T-helper 2 cell treated with Interferon-gamma antibody and Interleukin-4, amounts not matched to agents 5 μg/mL and 100 μg/mL, for 36 hours (primary cell): ENCODE results near the gene ZNF221.

Source experiments
- DNase-seq: peaks from one replicate; pipeline ENCODE4 v3.0.0; 2021; ENCODE audit warnings: low spot score
- H3K27ac Mint-ChIP-seq: one replicate; pipeline ENCODE4 v1.8.0; 2021; ENCODE audit warnings: mild to moderate bottlenecking, mixed read lengths
- H3K27me3 Mint-ChIP-seq: one replicate; pipeline ENCODE4 v1.8.0; 2021; ENCODE audit warnings: low read depth, mixed read lengths
- H3K36me3 Mint-ChIP-seq: one replicate; pipeline ENCODE4 v1.8.0; 2021; ENCODE audit warnings: low read depth, mixed read lengths
- H3K4me1 Mint-ChIP-seq: one replicate; pipeline ENCODE4 v1.8.0; 2021; ENCODE audit warnings: low read depth, mixed read lengths
- H3K4me3 Mint-ChIP-seq: one replicate; pipeline ENCODE4 v1.8.0; 2022; ENCODE audit warnings: mild to moderate bottlenecking, moderate library complexity, mixed read lengths
- H3K9me3 Mint-ChIP-seq: one replicate; pipeline ENCODE4 v1.8.0; 2021; ENCODE audit warnings: mixed read lengths

Gene ZNF221

DNA sequence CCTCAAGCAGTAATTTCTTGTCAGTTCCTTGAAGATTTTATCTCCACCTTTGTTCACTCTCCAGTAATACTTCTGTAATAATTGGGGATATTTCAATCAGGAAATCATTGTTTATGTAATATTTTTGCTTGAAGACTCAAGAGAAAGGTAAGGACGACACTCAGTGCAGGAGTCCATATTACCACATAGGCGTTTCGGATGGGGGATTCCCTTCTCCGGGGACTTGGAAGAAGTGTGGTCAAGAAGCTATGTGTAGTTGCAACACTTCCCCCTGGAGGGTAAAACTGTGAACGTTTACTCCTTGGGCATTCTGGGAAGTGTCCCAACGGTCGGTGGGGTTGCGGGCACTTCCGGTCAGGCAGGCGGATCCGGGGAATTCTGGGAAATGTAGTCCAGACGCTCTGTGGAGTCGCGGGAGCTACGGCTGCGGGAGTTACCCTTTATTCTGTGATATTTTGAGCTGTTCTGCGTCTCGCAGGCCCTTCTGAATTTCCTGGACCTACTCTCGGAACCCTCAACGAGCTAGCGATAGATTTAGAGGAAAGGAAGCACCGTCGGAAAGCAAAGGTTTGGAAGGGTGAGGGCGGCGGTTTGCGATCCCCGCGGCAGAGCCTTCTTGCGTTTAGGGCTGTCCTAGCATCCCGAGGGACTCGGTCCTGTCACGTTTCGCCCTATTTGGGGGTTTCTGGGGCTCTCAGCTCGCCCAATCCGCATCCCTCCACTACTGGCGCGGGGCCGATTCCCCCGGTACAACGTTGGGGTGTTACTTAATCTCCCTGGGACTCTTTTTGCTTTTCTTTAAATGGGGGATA is at the start of gene ZNF221:
Gene ZNF221, plus strand, starts transcription at position 395 of the 812 bp plus-strand sequence. CDS start 11,499 bp downstream, outside the sequence.
- Mint-ChIP-seq H3K4me3 (peak within 1 kb of the TSS; percentile 95), H3K27me3 (no peaks in the 10 kb centered on the region), H3K36me3 (no peaks in the 10 kb centered on the region), H3K9me3 (peaks cover 63% of the 10 kb centered on the region), H3K4me1 (peaks cover 4% of the 10 kb centered on the region), H3K27ac (peak within 1 kb of the TSS; percentile 58)
- peak; percentile 69 for DNase-seq

DNA sequence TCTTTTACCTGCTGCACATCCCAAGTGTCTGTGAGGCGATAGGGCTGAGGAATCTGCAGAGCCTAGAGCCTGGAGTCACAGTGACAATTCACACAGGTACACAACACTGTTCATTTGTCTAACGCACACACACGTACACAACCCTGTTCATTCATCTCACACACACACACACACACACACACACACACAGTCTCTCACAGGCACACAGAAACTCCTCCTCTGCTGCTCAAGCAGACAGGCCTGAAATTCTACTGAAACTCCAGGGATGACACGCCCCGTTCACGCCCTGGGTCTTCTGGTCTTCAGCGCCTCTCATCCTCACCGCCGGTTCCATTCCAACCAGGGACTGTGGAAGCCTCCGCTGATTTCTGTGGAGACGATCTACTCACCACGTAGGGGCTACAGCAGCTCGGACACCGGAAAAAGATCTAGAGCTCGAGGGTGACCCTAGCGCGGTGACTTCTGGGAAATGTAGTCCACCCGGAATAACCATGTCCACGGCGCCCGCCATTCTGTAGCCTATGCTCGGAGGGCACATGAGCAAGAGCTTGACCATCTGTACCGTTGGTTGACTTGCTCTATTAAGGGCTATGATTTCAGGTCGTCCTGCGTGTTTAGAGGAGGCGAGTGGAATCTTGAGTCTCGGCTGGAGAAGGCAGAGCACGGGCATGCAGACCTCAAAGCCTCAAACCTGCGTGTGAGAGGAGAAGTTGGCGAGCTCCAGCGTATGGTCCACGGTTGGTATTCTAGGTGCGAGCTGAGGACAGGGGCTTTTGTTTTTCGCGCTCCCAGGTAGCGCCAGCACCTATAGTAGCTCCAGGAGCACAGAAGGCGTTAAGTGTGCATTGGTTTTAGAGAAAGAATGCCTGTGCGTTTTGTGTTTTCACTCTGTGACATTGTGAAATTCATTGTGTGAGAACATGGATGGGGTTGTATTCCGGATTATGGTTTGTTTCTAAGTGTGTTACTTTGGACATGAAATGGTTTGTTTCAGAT is 49.3 kb upstream of the ZNF221 start:
- H3K27me3 Mint-ChIP-seq, result no peaks in the 10 kb centered on the region
- H3K4me1 Mint-ChIP-seq, result peaks cover 11% of the 10 kb centered on the region
- H3K27ac Mint-ChIP-seq, result peak overlapping the region; percentile 63
- peak overlapping the region; percentile 87 for H3K4me3 Mint-ChIP-seq
- peaks cover 76% of the 10 kb centered on the region for H3K9me3 Mint-ChIP-seq
- peaks cover 11% of the 10 kb centered on the region for H3K36me3 Mint-ChIP-seq
- DNase-seq, result peak; percentile 56

DNA sequence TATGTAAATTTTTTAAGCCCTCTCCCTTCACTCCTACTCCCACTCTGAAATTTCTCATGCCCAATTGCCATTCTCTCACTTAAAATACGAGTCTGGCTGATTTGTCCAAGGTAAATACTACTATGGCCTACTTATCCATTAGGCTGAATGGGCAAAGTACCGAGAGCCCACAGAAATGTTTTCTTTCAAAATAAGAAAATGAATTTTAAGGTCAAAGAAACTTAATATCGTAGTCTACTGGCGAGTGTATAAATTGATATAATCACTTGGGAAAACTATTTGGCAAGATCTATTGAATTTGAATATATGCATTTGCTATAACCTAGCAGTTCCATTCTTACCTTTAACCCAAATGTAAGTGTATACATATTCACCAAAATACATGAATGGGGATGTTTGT is 48.6 kb upstream of the ZNF221 start:
- peaks cover 81% of the 10 kb centered on the region for H3K9me3 Mint-ChIP-seq

DNA sequence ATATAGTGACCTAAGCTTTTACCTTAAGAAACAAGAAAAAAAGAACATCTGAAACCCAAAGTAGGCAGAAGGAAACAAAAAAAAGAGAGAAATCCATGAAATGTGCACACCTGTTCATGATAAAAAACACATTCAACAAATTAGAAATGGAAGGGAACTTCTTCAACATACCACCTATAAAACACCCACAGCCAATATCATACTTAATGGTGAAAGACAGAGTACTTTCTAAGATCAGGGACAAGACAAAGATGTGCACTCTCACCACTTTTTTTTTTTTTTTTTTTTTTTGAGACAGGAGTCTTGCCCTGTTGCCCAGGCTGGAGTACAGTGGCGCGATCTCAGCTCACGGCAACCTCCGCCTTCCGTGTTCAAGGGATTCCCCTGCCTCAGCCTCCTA is 45.1 kb upstream of the ZNF221 start:
- H3K27ac Mint-ChIP-seq, result no peak overlapping the region
- peaks cover 80% of the 10 kb centered on the region for H3K9me3 Mint-ChIP-seq
- H3K36me3 Mint-ChIP-seq, result peaks cover 11% of the 10 kb centered on the region
- peaks cover 11% of the 10 kb centered on the region for H3K4me1 Mint-ChIP-seq
- DNase-seq, result no peak
- no peaks in the 10 kb centered on the region for H3K27me3 Mint-ChIP-seq
- no peak overlapping the region for H3K4me3 Mint-ChIP-seq

More for the DNA sequence above, 48.6 kb upstream of the ZNF221 start:
- Mint-ChIP-seq H3K27me3 (no peaks in the 10 kb centered on the region), H3K36me3 (peaks cover 11% of the 10 kb centered on the region), H3K4me1 (peaks cover 11% of the 10 kb centered on the region), H3K4me3 (peak overlapping the region; percentile 87), H3K27ac (no peak overlapping the region)
- no peak for DNase-seq

DNA sequence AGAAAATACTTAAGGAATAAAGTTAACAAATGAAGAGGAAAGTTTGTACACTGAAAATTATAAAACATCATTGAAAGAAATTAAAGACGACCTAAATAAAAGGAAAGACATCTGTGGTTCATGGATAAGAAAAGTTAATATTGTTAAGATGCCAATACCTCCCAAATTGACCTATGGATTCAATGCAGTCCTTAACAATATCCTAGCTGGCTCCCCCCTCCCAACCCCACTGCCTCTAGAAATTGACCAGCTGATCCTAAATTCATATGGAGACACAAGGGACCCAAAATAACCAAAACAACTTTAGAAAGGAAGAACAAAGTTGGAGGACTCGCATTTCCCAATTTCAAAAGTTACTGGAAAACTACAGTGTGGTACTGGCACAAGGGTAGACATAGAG is 44.3 kb upstream of the ZNF221 start:
- H3K4me3 Mint-ChIP-seq, result no peak overlapping the region
- no peak overlapping the region for H3K27ac Mint-ChIP-seq
- peaks cover 13% of the 10 kb centered on the region for H3K36me3 Mint-ChIP-seq
- peaks cover 81% of the 10 kb centered on the region for H3K9me3 Mint-ChIP-seq
- peaks cover 4% of the 10 kb centered on the region for H3K4me1 Mint-ChIP-seq
- no peaks in the 10 kb centered on the region for H3K27me3 Mint-ChIP-seq
- no peak for DNase-seq

DNA sequence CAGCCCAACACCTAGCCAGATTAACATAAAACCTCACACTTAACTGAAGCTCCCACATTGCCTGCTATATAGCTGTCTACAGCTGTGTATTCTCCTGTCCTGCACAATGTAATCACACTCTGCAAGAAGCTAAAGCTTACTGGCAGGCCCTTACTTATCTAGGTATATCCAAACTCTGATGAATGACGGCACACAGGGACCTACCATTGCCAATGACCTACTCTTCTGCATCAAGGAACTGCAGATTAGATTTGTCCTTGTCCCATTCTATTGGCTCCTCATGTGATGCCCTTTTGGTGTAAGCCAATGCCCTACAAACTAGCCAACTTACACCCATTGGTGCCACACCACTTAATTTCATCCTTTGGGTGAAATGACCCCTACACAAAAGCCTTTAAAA is 42.4 kb upstream of the ZNF221 start:
- no peaks in the 10 kb centered on the region for H3K27me3 Mint-ChIP-seq
- peaks cover 84% of the 10 kb centered on the region for H3K9me3 Mint-ChIP-seq
- no peak for DNase-seq
- peaks cover 22% of the 10 kb centered on the region for H3K36me3 Mint-ChIP-seq
- H3K4me1 Mint-ChIP-seq, result no peaks in the 10 kb centered on the region
- no peak overlapping the region for H3K27ac Mint-ChIP-seq
- H3K4me3 Mint-ChIP-seq, result no peak overlapping the region

DNA sequence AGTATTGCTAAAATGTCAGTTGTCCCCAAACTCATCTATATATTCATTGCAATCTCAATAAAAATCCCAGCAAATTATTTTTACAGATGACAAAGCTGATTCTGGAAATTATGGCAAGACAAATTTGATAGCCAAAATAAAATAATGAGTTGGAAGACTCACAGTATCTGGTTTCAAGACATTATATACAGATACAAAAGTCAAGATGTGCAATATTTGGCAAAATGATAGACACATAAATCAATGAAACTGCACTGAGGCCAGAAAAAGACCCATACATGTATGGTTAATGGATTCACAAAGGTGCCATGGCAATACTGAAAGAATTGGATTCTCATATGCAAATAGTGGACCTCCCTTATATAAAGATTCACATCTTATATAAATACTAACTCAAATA is 40.1 kb upstream of the ZNF221 start:
- Mint-ChIP-seq H3K27me3 (no peaks in the 10 kb centered on the region), H3K9me3 (peaks cover 86% of the 10 kb centered on the region), H3K4me3 (no peak overlapping the region), H3K4me1 (no peaks in the 10 kb centered on the region), H3K36me3 (peaks cover 44% of the 10 kb centered on the region), H3K27ac (no peak overlapping the region)
- DNase-seq, result no peak

DNA sequence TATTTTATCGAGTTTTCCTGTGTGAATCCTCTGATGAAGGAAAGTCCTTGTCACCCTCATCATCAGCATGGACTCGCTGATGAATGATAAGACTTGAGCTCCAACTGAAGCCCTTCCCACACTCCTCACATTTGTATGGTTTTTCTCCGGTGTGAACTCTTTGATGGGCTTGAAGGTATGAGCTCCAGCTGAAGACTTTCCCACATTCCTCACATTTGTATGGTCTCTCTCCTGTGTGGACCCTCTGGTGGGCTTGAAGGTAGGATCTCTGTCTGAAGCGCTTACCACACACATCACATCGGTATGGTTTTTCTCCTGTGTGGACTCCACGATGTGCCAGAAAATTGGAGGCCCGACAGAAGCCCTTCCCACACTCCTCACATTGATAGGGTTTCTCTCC is 37.6 kb upstream of the ZNF221 start:
- Mint-ChIP-seq H3K9me3 (peaks cover 83% of the 10 kb centered on the region), H3K27ac (no peak overlapping the region), H3K4me1 (no peaks in the 10 kb centered on the region), H3K4me3 (no peak overlapping the region), H3K27me3 (no peaks in the 10 kb centered on the region), H3K36me3 (peaks cover 67% of the 10 kb centered on the region)
- no peak for DNase-seq

DNA sequence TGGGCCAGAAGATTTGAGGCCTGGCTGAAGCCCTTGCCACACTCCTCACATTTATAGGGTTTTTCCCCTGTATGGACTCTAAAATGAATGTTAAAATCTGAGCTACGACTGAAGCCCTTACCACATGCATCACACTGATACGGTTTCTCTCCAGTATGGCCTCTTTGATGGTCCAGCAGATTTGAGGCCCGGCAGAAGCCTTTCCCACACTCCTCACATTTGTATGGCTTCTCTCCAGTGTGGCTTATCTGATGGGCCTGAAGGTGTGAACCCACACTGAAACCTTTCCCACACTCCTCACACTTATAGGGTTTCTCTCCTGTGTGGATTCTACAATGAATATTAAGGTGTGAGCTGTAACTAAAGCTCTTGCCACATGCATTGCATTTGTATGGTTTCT is 37.0 kb upstream of the ZNF221 start:
- H3K27ac Mint-ChIP-seq, result no peak overlapping the region
- H3K9me3 Mint-ChIP-seq, result peaks cover 86% of the 10 kb centered on the region
- no peaks in the 10 kb centered on the region for H3K4me1 Mint-ChIP-seq
- H3K27me3 Mint-ChIP-seq, result no peaks in the 10 kb centered on the region
- H3K36me3 Mint-ChIP-seq, result peaks cover 73% of the 10 kb centered on the region
- no peak for DNase-seq
- no peak overlapping the region for H3K4me3 Mint-ChIP-seq

DNA sequence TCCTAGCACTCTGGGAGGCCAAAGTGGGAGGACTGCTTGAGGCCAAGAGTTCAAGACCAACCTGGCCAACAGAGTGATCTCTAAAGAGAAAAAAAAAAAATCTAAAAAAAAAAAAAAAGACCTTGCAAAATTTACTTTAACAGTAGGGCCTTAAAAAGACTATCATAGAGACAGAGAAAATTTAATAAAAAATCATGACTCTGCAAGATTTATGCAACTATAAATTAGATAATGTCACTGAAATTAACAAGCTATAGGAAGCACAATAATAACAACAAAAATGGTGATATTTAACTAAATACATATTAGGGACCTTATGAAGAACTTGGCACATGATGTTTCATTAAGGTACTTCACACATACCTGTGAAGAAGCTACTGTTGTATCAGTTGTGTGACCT is 27.2 kb upstream of the ZNF221 start:
- no peak overlapping the region for H3K4me3 Mint-ChIP-seq
- peaks cover 95% of the 10 kb centered on the region for H3K36me3 Mint-ChIP-seq
- no peak for DNase-seq
- H3K27ac Mint-ChIP-seq, result no peak overlapping the region
- no peaks in the 10 kb centered on the region for H3K4me1 Mint-ChIP-seq
- peaks cover 52% of the 10 kb centered on the region for H3K9me3 Mint-ChIP-seq
- no peaks in the 10 kb centered on the region for H3K27me3 Mint-ChIP-seq

DNA sequence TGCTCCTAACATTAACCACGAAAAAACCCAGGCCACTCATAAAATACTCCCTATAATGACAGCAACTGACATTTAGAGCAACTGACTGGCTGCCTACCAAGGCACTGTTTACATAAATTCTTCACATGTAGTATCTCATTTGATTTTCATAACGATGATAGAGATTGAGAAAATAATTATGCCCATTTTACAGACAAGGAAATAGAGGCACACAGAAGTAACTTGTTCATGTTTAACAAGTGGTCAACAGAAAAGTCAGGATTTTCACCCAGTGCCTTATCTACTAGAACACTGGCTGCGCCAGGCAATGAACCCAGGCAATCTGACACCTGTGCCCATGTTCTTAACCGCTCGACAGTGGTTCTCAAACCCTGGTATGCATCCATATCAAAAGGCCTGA is 22.2 kb upstream of the ZNF221 start:
- Mint-ChIP-seq H3K27me3 (no peaks in the 10 kb centered on the region), H3K9me3 (peaks cover 41% of the 10 kb centered on the region), H3K4me3 (no peak overlapping the region), H3K36me3 (peaks cover 89% of the 10 kb centered on the region), H3K4me1 (peaks cover 4% of the 10 kb centered on the region), H3K27ac (no peak overlapping the region)
- DNase-seq, result no peak

DNA sequence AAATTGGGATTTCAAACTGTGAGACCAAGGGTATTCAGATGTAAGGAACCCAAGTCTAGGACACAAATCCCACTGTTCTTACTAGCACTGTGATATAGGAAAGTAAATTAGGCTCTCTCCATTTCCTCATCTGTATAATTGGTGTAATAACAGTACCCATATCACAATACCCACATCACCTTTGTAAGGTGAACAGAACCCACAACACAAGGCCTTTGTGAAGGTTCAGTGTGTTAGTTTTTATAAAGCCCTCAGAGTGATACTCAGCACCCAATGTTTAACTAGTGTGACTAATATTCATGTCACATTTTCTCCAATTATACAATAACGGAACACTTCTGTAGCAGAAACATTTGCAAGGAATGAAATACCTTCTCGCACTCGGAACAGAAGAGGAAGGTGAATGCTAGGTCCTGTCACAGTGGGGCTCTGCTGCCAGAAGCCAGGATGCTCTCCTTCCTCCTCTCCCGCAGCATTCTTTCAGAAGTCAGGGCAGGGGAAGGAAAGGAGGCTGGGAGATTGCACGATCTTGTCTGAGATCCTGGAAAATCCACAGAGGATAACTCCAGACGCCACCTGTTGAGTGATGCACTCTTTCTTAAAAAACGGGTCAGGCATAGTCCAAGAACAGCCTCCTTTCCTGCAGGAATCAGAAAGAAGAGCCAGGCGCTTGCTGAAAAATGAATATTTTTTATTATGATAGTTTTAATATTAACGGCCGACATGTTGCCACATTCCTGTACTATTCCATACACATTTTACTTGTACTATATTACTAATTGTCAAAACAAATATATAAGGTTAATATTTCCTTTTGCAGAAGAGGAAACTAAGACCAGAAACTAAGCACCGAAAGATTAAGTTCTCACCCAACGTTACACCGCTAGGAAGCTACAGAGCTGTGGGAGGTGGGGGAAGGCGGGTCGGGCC is 16.7 kb upstream of the ZNF221 start:
- Mint-ChIP-seq H3K4me3 (peak overlapping the region; percentile 95), H3K36me3 (peaks cover 40% of the 10 kb centered on the region), H3K9me3 (peaks cover 33% of the 10 kb centered on the region), H3K27me3 (no peaks in the 10 kb centered on the region), H3K27ac (peak overlapping the region; percentile 87), H3K4me1 (peaks cover 18% of the 10 kb centered on the region)
- DNase-seq, result no peak

DNA sequence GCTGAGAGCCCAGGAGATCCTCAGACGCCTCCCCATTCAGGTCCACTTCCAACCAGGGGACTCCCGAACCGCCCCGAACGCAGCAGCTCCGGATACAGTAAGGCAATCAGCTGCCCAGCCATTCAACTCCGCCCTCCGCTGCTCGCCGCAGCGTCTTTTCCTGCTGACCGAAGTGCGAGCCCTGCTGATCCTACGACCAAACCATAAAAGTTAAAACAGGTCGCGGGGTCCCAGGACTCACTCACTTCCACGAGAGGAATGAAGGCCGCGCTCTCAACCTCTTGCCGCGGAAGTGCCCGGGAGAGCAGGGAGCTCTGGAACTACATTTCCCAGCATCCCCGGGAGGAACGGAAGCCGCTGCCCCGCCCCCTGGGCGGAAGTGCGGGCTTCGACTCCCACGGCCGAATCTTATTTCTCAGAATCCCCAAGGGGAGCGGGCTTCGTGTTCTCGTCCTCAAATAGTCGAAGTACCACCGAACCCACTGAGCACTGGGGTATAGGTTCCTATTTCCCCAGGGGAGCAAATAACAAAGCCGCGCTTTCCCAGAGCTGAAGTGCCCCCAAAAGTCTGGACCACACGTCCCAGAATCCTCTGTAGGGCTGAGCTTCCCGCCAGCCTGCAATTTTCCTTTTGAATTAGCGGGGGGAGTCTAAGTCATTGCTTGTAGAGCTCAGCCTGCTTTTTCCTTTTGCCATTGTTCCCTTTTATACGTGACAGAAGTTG is 15.9 kb upstream of the ZNF221 start, which contains the start of gene ZNF45:
Gene ZNF45, minus strand, starts transcription at position 298 of the 724 bp plus-strand sequence. CDS start 13,097 bp downstream, outside the sequence.
- H3K9me3 Mint-ChIP-seq, result peaks cover 37% of the 10 kb centered on the region
- H3K27ac Mint-ChIP-seq, result peak within 1 kb of the TSS; percentile 87
- peak within 1 kb of the TSS; percentile 95 for H3K4me3 Mint-ChIP-seq
- DNase-seq, result peak; percentile 85
- H3K36me3 Mint-ChIP-seq, result peaks cover 31% of the 10 kb centered on the region
- no peaks in the 10 kb centered on the region for H3K27me3 Mint-ChIP-seq
- H3K4me1 Mint-ChIP-seq, result peaks cover 18% of the 10 kb centered on the region
